Occipital lobe (tissue), 2 donors: ENCODE measurements around the gene ACP6. TPM values are rescaled to one million over a fixed set of nuclear protein-coding genes. Genes with fewer than 3 reads are reported as not detected.
"Not testable (repeated sequence)": the region's sequence is repeated elsewhere in the genome, so short reads cannot be mapped to it uniquely, and the experiment has no call there.

Source experiments
- DNase-seq: peaks from one replicate; lab custom pipeline; 2025; lab: John Stamatoyannopoulos, UW
- total RNA-seq: library from RNA; depleted of rRNA; stranded (reverse); fragments of >200 nt; gene quantifications from one replicate; pipeline ENCODE4 v1.2.3, GENCODE V29; 2014

ACP6 gene
- total RNA-seq, 1 donor from 2014 or later, result 16.5 TPM

- no peak for DNase-seq
Measured at GRCh38 chr1:147622731-147623130, 47.6 kb downstream of the ACP6 start.

GRCh38 chr1:147620543-147620942 lies 49.8 kb downstream of the ACP6 start:
- no peak for DNase-seq

- DNase-seq, result no peak
Measured at GRCh38 chr1:147619741-147620140, 50.6 kb downstream of the ACP6 start.

GRCh38 chr1:147618771-147619170 lies 51.6 kb downstream of the ACP6 start:
- no peak for DNase-seq

GRCh38 chr1:147618077-147618569 lies 52.2 kb downstream of the ACP6 start:
- no peak for DNase-seq

GRCh38 chr1:147614966-147615365 lies 55.4 kb downstream of the ACP6 start:
- not testable (repeated sequence) for DNase-seq

GRCh38 chr1:147613506-147613905 lies 56.8 kb downstream of the ACP6 start:
- no peak for DNase-seq

GRCh38 chr1:147612366-147612765 lies 58.0 kb downstream of the ACP6 start:
- DNase-seq, result no peak

GRCh38 chr1:147611586-147611985 lies 58.7 kb downstream of the ACP6 start:
- no peak for DNase-seq

GRCh38 chr1:147611021-147611426 lies 59.3 kb downstream of the ACP6 start:
- no peak for DNase-seq

GRCh38 chr1:147609358-147609757 lies 61.0 kb downstream of the ACP6 start:
- no peak for DNase-seq

GRCh38 chr1:147608596-147608995 lies 61.7 kb downstream of the ACP6 start:
- DNase-seq, result no peak

- no peak for DNase-seq
Measured at GRCh38 chr1:147605591-147605990, 64.7 kb downstream of the ACP6 start.

GRCh38 chr1:147603986-147604385 lies 66.3 kb downstream of the ACP6 start:
- no peak for DNase-seq

GRCh38 chr1:147600119-147601111 lies 69.9 kb downstream of the ACP6 start:
- no peak for DNase-seq

- DNase-seq, result peak; percentile 97
Measured at GRCh38 chr1:147599362-147600118, 70.8 kb downstream of the ACP6 start.

- DNase-seq, result peak; percentile 32
Measured at GRCh38 chr1:147598621-147599361, 71.5 kb downstream of the ACP6 start.

GRCh38 chr1:147597010-147597409 lies 73.3 kb downstream of the ACP6 start:
- DNase-seq, result no peak
